Measurements from ENCODE around the gene PRM2.

Gene PRM2

DNA sequence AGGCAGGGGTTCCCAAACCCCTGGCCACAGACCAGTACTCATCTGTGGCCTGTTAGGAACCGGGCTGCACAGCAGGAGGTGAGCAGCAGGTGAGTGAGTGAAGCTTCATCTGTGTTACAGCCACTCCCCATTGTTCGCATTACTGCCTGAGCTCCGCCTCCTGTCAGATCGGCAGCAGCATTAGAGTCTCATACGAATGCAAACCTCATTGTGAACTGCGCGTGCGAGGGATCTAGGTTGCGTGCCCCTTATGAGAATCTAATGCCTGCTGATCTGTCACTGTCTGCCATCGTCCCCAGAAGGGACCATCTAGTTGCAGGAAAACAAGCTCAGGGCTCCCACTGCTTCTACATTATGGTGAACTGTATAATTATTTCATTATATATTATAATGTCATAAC is 43.9 kb upstream of the PRM2 start:
- DNase-seq (ENCODE audit: low read depth, low spot score): no peak
- CTCF ChIA-PET: interaction anchor here (1.2 kb wide), 1 partner anchor 356 kb away, joined by 3 read pairs; no protein-coding TSS in a partner anchor
- no peak overlapping the region for H3K4me3 ChIP-seq (ENCODE audit: low read depth, low read length)
- TF ChIP-seq, protein P1, sequence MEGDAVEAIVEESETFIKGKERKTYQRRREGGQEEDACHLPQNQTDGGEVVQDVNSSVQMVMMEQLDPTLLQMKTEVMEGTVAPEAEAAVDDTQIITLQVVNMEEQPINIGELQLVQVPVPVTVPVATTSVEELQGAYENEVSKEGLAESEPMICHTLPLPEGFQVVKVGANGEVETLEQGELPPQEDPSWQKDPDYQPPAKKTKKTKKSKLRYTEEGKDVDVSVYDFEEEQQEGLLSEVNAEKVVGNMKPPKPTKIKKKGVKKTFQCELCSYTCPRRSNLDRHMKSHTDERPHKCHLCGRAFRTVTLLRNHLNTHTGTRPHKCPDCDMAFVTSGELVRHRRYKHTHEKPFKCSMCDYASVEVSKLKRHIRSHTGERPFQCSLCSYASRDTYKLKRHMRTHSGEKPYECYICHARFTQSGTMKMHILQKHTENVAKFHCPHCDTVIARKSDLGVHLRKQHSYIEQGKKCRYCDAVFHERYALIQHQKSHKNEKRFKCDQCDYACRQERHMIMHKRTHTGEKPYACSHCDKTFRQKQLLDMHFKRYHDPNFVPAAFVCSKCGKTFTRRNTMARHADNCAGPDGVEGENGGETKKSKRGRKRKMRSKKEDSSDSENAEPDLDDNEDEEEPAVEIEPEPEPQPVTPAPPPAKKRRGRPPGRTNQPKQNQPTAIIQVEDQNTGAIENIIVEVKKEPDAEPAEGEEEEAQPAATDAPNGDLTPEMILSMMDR (IDR thresholded peaks at IDR 0.05; ENCODE audit: insufficient read depth, low read length, missing control alignments): no peak
- POLR2A ChIA-PET: no interaction called here

DNA sequence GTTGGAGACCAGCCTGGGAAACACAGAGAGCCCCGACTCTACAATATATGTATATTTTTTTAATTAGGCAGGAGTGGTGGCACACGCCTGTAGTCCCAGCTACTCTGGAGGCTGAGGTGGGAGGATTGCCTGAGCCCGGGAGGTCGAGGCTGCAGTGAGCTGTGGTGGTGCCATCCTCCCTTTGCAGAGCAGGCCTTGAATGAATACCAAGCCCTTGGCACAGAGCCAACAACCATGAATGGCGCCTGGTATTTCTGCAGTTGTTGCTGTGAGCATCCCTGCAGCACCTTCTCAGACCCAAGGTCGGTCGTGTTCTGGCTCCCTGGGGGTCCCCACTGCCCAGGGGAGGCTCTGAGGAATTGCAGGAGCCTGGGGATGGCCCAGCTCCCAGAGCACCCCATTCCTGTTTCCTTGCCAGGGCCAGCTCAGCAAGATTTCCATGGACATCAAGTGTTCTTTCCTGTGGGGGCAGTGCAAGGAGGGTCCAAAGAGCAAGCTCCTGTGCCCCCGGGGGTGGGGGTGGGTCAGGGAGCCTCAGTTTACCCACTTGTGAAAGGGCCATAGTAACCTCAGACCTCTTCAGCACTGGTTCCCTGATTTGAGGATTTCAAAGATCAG is 43.4 kb upstream of the PRM2 start:
- no peak overlapping the region for H3K4me3 ChIP-seq (ENCODE audit: low read depth, low read length)
- CTCF ChIA-PET: interaction anchor here (1.2 kb wide), 1 partner anchor 356 kb away, joined by 3 read pairs; no protein-coding TSS in a partner anchor
- TF ChIP-seq, protein P1 (IDR thresholded peaks at IDR 0.05; ENCODE audit: insufficient read depth, low read length, missing control alignments): no peak
- POLR2A ChIA-PET: no interaction called here
- DNase-seq (ENCODE audit: low read depth, low spot score): no peak

DNA sequence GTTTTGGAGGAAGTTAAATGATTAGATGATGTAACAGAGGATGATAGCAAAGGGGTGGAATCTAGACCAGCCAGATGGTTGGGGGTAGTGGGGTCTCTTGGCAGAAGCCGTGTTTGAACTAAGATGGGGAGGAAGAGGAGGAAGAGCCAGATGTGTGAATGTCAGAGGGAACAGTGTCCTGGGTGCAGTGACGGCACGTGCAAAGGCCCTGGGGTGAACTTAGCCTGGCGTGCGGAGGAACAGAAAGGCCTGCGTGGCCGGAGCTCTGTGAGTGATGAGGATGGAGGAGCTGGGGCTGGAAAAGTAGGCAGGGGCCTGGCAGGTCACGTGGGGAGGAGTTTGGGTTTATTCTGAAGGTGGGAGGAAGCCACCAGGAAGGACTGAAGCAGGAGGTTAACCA is 42.5 kb upstream of the PRM2 start:
- H3K4me3 ChIP-seq (ENCODE audit: low read depth, low read length): no peak overlapping the region
- TF ChIP-seq, protein P1 (IDR thresholded peaks at IDR 0.05; ENCODE audit: insufficient read depth, low read length, missing control alignments): no peak
- CTCF ChIA-PET: interaction anchor here (0.6 to 1.5 kb wide), 2 partner anchors 22 to 39 kb away, joined by 4 read pairs; no protein-coding TSS in a partner anchor
- no peak for DNase-seq (ENCODE audit: low read depth, low spot score)
- POLR2A ChIA-PET: no interaction called here

DNA sequence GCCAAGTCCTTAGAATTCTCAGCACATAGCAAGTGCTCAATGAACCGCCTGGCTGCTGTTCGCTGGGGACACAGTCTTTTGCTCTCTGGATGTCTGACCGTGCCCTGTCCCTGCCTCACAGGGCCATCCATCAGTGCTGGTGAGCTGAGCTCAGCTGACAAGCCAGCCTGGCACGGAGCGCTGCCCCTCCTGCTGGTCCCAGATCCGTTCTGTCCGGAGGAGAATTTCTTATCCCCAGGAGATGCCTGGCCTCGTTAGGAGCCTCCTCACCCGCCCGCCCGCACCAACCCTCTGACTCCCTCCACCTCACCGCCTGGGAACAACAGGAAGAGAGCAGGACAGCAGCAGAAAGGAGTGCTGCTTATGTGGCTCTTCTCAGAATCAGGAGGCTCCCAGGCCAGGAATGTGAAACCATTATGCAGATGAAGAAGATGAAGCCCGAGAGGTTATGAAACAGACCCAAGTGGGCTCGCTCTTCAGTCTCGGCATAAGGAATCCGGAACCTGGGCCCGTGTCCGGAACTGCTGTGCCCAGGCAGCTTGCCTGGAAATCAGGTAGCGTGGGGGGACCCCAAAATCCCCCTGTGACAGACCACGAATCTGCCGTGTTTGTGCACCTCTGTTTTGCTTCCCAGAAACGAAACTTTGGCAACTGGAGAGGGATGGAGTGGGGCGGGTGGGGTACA is 40.2 kb upstream of the PRM2 start:
- POLR2A ChIA-PET: no interaction called here
- CTCF ChIA-PET: interaction anchor here (0.6 kb wide), 1 partner anchor 37 kb away, joined by 3 read pairs; no protein-coding TSS in a partner anchor
- no peak for DNase-seq (ENCODE audit: low read depth, low spot score)
- no peak overlapping the region for H3K4me3 ChIP-seq (ENCODE audit: low read depth, low read length)
- TF ChIP-seq, protein P1 (IDR thresholded peaks at IDR 0.05; ENCODE audit: insufficient read depth, low read length, missing control alignments): no peak

DNA sequence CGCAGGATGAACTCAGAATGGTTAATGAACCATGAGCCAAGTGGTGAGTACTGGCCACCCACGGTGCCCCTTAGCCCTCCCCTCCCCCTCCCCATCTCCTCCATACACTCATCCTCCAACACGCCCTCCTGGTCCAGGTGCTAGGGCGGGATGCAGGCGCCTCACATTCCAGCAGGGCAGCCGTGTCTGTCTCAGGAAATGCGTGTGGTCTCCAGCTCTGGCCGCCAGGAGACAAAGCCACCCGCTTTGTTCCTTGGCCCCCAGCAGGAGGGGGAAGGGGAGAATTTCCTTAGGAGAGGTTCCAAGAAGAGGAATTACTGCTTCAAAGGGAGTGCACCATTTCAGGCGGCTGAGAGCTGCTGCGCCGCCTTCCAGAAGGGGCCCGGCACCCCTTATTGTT is 39.2 kb upstream of the PRM2 start:
- TF ChIP-seq, protein P1 (IDR thresholded peaks at IDR 0.05; ENCODE audit: insufficient read depth, low read length, missing control alignments): peak; percentile 26
- DNase-seq (ENCODE audit: low read depth, low spot score): no peak
- ChIA-PET POLR2A (no interaction called here), CTCF (no interaction called here)
- no peak overlapping the region for H3K4me3 ChIP-seq (ENCODE audit: low read depth, low read length)

DNA sequence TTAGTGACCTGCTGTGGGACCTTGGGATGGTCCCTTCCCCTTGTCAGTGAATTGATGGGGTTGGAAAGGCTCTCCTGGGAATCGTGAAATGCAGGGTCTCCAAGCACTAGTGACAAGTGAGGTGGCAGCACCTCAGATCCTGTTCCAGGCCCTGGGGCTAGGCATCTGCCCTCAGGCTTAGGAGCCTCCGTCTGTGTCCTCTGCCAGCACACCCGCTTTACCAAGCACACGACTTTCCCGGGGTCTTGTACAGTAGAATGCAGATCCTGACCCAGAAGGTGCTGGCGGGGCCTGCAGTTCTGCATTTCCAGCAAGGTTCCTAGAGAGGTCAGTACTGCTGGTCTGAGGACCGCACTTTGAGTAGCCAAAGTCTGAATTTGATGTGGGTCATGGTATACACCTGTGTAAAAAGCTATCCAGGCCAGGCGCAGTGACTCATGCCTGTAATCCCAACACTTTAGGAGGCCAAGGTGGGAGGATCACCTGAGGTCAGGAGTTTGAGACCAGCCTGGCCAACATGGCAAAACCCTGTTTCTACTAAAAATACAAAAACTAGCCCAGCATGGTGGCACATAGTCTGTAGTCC is 38.1 kb upstream of the PRM2 start:
- ChIA-PET POLR2A (no interaction called here), CTCF (interaction anchor here (1.4 kb wide), 1 partner anchor 56 kb away, joined by 3 read pairs; no protein-coding TSS in a partner anchor)
- TF ChIP-seq, protein P1 (IDR thresholded peaks at IDR 0.05; ENCODE audit: insufficient read depth, low read length, missing control alignments): no peak
- no peak for DNase-seq (ENCODE audit: low read depth, low spot score)
- no peak overlapping the region for H3K4me3 ChIP-seq (ENCODE audit: low read depth, low read length)

All from AG04449 (cell line).